Testis (tissue), 2 donors: Measurements from ENCODE around the gene COL7A1.

Experiments used
- POLR2A ChIP-seq: fragments of 450-650 bp; IDR thresholded peaks from one replicate; pipeline ENCODE4 v1.6.1; 2017; ENCODE audit warnings: antibody characterized with exemption, mild to moderate bottlenecking, moderate library complexity
- TF ChIP-seq, protein P1 (sequence below), 3 experiments: fragments of 450-650 bp in 2 of 3; fragments of 200-600 bp in 1 of 3; sonication (generic) in 1 of 3; IDR thresholded peaks; one replicate each; pipeline ENCODE4 v1.5.1; 2016 to 2019; ENCODE audit warnings: antibody characterized with exemption in 3 of 3, mild to moderate bottlenecking in 2 of 3, moderate library complexity in 1 of 3

DNA sequence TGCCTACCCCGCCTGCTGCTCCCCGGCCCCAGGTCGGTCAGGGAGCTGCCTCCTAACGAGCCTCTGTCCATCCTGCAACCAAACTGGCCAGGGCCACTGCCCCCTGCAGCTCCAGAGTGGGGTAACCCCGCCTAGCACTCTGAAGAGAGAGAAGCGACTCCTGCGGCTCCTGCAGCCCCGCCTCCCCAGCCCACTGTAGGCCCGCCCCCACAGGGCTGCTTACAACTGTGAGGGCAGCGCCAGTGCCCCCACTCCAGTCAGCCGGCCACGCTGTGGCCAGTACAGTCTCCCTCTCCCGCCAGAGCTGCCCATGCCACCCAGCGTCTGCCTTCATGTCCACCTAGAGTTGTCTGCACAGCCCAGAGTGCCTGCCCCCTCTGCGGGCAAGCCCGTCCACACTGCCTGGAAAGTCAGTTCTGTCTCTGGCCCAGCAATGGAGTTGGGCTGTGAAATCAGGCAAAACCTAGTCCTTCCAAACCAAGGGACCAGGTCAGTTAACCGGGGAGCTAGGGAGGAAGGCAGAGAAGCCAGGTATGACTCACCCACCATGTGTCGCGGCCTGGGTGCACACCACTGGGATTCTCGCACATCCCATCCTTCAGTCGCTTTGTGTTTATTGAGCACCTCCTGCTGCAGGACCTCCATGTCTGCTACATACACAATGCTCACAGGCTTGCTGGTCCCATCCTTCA is 33.9 kb downstream of the COL7A1 start:
- TF ChIP-seq, protein P1, sequence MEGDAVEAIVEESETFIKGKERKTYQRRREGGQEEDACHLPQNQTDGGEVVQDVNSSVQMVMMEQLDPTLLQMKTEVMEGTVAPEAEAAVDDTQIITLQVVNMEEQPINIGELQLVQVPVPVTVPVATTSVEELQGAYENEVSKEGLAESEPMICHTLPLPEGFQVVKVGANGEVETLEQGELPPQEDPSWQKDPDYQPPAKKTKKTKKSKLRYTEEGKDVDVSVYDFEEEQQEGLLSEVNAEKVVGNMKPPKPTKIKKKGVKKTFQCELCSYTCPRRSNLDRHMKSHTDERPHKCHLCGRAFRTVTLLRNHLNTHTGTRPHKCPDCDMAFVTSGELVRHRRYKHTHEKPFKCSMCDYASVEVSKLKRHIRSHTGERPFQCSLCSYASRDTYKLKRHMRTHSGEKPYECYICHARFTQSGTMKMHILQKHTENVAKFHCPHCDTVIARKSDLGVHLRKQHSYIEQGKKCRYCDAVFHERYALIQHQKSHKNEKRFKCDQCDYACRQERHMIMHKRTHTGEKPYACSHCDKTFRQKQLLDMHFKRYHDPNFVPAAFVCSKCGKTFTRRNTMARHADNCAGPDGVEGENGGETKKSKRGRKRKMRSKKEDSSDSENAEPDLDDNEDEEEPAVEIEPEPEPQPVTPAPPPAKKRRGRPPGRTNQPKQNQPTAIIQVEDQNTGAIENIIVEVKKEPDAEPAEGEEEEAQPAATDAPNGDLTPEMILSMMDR (IDR thresholded peaks at IDR 0.05): peak in 1 of 3 experiments; percentile 22
- no peak for TF ChIP-seq POLR2A
